HCT116 (cell line): ENCODE results near the gene TSR1.

Experiments used
- CEBPB ChIP-seq: IDR thresholded peaks from 2 replicates; pipeline ENCODE4 v1.6.1; 2012; ENCODE audit warnings: low read depth
- CTCF ChIP-seq, 3 experiments: fragments of 200-600 bp in 1 of 3; sonication (generic) in 1 of 3; IDR thresholded peaks in 2 of 3; conservative IDR thresholded peaks in 1 of 3; 2 replicates each; pipeline ENCODE4 v1.5.1; 2012 to 2017; ENCODE audit warnings: low read depth in 2 of 3, low read length in 2 of 3, antibody characterized with exemption in 1 of 3, borderline replicate concordance in 1 of 3, control low read depth in 1 of 3, mild to moderate bottlenecking in 1 of 3, mixed read lengths in 1 of 3, mixed run types in 1 of 3, moderate library complexity in 1 of 3; ENCODE audit not compliant: insufficient read depth in 1 of 3
- FOSL1 ChIP-seq: IDR thresholded peaks from 2 replicates; pipeline ENCODE4 v1.6.1; 2012; ENCODE audit warnings: low read depth
- POLR2A ChIP-seq: IDR thresholded peaks from 2 replicates; pipeline ENCODE4 v1.7.0; 2011; ENCODE audit warnings: borderline replicate concordance; ENCODE audit not compliant: insufficient read depth, insufficient read length; ENCODE audit errors: extremely low read depth
- POLR2AphosphoS5 ChIP-seq: IDR thresholded peaks from 2 replicates; pipeline ENCODE4 v1.6.1; 2011; ENCODE audit warnings: mild to moderate bottlenecking, low read depth, low read length, moderate library complexity
- REST ChIP-seq: IDR thresholded peaks from 2 replicates; pipeline ENCODE4 v1.6.1; 2012; ENCODE audit warnings: low read depth
- SP1 ChIP-seq: IDR thresholded peaks from 2 replicates; pipeline ENCODE4 v1.6.1; 2012; ENCODE audit warnings: low read depth

GRCh38 chr17:2303204-2304188 lies 32.8 kb downstream of the TSR1 start, which contains the start of the genes SMG6 and SRR:
- TF ChIP-seq POLR2AphosphoS5 (peak; percentile 71), FOSL1 (no peak), CTCF (IDR thresholded peaks at IDR 0.05 in 2 of 3, conservative IDR thresholded peaks at IDR 0.05 in 1 of 3; ENCODE audit: borderline replicate concordance in 1 of 3, insufficient read depth in 1 of 3, low read depth in 2 of 3, low read length in 2 of 3) (no peak), SP1 (peak; percentile 64; the same call in 1 of the 2 replicates), CEBPB (no peak), REST (no peak), POLR2A (peak; percentile 29)
